Measurements from ENCODE around the gene DNAJC3.

DNA sequence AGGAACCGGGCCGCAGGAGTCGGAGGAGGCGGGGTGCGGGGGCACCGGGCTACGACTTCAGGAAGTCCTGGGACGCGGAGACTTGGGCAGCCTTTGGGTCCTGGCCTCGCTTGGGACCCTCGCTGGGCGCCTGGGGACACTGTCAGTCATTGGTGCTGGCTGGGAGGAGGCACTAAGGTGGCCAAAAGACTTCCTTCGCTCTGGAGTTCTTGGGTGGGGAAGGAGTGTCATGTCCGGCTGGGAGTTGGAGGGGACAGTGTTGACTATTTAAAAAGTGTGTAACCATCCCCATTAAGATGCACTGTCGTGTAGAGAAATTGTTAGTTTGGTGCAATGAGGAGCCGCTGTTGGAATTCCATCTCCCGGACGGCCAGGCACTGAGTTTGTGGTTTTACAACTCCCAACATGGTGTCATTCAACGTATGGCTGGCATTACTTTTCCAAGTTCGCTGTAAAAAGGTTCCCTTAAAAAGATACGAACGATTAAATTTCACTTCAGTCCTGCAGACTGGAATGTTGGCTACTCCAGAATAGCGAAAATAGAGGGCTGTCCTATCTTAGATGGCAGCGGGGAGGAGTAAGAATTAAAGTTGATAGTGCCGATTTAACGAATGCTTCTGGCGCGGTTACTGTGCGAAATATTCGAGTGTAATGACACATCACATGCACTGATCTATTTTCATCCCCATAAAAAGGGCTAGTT is 776 bp downstream of the DNAJC3 start:
- TF ChIP-seq, protein P1, sequence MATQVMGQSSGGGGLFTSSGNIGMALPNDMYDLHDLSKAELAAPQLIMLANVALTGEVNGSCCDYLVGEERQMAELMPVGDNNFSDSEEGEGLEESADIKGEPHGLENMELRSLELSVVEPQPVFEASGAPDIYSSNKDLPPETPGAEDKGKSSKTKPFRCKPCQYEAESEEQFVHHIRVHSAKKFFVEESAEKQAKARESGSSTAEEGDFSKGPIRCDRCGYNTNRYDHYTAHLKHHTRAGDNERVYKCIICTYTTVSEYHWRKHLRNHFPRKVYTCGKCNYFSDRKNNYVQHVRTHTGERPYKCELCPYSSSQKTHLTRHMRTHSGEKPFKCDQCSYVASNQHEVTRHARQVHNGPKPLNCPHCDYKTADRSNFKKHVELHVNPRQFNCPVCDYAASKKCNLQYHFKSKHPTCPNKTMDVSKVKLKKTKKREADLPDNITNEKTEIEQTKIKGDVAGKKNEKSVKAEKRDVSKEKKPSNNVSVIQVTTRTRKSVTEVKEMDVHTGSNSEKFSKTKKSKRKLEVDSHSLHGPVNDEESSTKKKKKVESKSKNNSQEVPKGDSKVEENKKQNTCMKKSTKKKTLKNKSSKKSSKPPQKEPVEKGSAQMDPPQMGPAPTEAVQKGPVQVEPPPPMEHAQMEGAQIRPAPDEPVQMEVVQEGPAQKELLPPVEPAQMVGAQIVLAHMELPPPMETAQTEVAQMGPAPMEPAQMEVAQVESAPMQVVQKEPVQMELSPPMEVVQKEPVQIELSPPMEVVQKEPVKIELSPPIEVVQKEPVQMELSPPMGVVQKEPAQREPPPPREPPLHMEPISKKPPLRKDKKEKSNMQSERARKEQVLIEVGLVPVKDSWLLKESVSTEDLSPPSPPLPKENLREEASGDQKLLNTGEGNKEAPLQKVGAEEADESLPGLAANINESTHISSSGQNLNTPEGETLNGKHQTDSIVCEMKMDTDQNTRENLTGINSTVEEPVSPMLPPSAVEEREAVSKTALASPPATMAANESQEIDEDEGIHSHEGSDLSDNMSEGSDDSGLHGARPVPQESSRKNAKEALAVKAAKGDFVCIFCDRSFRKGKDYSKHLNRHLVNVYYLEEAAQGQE (IDR thresholded peaks at IDR 0.05; ENCODE audit: insufficient read depth in 1 of 2, low read depth in 2 of 2, low read length in 2 of 2) = no peak
- no peak for TF ChIP-seq POLR2AphosphoS5 (IDR thresholded peaks at IDR 0.05; ENCODE audit: low read depth, low read length)
- TF ChIP-seq TAF1 (IDR thresholded peaks at IDR 0.05; ENCODE audit: borderline replicate concordance, insufficient read depth, low read length) = no peak
- TF ChIP-seq SIN3A (IDR thresholded peaks at IDR 0.05; ENCODE audit: borderline replicate concordance, insufficient read depth, low read length) = no peak
